HG02571 (cell line): Measurements from ENCODE around the gene PHYH.
"Not testable (repeated sequence)": the region's sequence is repeated elsewhere in the genome, so short reads cannot be mapped to it uniquely, and the experiment has no call there.

Experiments used
- ATAC-seq: cut with Tn5 transposase; IDR thresholded peaks from one replicate; pipeline ENCODE4 v1.9.1; 2021; ENCODE audit warnings: mild to moderate bottlenecking, moderate library complexity; ENCODE audit not compliant: unreplicated experiment

PHYH gene

DNA sequence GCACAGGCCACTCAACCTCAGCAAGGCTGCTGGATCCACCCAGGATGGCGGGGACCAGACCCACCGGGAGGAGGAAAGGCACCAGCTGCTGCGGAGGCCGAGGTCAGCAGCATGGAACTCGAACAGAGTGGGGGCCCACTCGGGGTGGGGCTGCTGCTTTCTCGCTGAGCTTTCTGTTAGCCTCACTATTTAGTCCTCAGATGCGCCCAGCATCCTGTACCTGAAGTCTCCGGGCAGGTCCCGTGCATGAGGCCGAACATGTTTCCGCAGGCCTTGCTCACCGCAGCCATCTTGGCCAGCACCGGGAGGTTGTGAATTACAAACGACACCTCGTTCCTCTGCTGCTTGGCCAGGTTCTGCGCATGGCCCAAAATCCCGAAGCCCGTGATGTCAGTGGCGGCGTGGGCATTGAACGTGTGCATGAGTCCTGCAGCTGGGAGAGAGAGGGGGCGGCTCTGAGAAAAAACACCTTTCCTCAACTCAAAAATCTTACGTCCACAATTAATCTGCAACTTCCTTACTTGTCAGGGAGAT is 22.8 kb upstream of the PHYH start:
- no peak for ATAC-seq

DNA sequence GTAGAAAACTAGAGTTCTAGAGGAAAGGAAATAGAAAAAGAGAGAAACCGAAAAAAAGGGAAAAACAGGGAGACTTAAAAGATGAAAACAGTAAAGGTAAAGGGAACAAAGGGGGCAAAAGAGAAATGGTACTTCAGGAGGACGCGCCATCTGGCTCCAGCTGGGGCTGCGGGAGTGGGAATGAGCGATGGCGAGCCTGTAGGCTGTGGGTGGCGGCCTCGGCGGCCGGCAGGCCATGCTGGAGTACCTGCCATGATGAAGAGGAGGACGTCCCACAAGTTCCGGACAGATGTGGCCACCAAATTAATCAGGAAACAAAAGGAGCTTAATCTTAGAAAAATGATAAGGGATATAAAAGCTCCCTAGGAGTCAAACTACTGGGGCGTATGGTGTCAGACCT is 21.7 kb upstream of the PHYH start:
- ATAC-seq: no peak

DNA sequence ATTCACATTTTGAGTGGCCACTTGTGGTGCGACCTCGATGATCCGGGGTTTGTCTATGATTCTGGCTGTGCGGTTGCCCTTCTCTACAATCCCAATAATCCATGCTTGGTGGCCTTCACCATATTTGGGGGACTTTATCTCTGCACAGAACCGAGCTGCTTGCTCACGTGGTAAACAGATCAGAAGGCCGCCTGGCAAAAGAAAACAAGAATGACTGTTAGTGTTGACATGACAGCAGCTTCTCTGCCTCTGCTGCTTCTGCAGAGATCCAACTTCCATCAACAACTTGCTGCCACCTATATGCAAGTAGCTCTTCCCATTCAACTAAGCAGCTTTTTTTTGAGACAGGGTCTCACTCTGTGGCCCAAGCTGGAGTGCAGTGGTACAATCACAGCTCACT is 19.3 kb upstream of the PHYH start:
- no peak for ATAC-seq

DNA sequence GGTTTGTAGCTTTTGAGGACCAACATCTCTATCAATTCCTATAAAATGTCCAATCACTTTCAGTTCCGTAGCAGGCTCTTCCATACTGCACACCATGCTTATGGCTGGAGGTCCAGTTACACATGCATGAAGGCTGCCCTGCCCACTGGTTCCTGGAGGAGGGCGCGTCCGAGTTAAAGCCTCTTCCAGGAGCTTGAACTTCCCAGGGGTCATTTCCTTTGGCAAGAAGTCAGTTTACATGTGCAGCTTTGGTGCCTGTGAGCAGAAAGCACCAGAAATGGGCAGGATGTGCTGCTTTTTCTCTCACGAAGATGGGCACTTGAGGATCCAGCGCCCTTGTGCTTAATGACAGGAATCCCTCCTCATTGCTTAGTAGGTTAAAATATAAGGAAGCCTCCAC is 17.6 kb upstream of the PHYH start:
- no peak for ATAC-seq

DNA sequence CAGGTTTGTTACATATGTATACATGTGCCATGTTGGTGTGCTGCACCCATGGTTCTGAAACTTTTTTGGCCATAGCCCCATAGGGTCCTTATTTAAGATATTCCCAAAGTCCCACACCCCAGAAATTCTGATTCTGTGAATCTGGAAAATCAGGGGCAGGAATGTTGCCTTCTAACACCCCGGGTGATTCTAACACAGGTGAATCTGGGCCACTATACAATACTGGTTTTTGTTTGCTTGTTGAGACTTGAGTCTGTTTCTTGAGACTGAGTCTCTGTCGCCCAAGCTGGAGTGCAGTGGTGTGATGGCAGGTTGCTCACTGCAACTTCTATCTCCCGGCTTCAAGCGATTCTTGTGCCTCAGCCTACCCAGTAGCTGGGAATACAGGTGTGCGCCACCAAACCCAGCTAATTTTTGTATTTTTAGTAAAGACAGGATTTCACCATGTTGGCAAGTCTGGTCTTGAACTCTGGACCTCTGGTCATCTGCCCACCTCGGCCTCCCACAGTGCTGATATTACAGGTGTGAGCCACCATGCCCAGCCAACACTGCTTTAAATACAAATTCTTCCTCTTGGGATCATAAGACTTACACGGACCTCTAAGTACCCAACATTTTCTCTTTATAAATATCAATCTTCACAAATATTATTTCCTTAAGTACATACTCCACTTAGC is 16.9 kb upstream of the PHYH start:
- no peak for ATAC-seq

DNA sequence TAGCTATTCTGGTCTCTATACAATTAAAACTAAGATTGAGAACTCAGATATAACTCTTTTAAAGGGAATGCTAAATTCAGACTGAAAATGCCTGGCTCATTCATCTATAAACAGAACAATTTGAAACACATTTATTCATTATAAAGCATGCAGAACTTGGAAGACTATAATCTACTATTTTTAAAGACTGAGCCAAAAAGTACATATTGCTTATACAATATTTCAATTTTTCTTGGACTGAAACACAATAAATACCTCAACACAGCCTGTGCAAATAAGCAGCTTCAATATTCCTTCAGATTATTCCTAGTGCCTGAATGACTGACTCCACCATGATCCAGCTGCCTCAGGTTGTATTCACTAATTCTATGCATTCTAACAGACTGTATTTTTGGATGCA is 15.5 kb upstream of the PHYH start:
- no peak for ATAC-seq

DNA sequence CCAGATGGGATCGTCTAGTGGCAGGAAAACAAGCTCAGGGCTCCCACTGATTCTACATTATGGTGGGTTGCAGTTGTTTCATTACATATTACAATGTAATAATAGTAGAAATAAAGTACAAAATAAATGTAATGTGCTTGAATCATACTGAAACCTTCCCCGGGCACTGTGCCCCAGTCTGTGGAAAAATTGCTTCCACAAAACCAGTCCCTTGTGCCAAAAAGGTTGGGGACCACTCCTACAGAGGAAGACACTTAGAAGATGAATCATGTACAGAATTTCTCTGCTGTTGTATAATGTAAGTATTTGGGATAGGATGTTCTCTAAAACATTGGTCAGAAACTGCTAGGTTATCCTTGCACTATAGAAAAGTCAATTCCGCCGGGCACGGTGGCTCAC is 11.3 kb upstream of the PHYH start:
- no peak for ATAC-seq

DNA sequence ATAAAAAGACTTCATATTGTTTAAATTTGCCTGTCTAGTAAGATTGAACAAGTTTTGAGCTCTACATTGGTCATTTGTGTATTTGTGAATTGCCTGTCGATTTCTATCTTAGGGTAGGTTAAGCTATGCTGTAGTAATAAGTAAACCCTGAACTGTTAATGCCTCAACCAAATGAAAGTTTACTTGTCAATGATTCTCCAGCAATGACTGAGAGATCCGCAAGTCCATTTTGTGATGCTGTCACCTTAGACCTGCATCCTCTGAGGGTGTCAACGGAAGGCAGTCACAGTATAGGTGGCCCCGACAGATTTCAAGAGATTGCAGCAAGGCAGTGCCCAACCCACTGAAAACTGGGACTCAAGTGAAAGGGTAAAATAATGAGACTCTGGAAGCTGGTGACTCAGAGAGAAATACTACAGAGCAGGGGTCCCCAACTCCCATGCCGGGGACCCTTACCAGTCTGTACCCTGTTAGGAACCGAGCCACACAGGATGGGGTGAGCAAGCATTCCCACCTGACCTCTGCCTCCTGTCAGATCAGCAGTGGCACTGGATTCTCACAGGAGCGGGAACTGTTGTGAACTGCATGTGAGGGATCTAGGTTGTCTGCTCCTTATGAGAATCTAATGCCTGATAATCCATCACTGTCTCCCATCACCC is 10.8 kb upstream of the PHYH start:
- no peak for ATAC-seq

DNA sequence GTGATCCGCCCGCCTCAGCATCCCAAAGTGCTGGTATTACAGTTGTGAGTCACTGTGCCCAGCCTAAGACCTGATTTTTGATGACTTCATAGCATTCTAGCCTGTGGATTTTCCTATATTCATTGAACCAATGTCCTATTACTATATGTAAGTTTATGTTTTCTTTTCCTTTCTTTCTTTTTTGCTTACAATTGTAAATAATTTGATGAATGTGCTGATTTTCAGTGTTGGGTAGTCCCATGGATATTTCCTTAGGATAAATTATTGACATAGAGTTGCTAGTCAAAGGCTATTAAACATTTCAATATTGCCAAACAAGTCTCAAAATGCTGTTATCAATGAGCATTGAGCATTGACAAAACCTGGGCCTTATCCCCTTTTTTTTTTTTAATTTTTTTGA is 9.9 kb upstream of the PHYH start:
- no peak for ATAC-seq

DNA sequence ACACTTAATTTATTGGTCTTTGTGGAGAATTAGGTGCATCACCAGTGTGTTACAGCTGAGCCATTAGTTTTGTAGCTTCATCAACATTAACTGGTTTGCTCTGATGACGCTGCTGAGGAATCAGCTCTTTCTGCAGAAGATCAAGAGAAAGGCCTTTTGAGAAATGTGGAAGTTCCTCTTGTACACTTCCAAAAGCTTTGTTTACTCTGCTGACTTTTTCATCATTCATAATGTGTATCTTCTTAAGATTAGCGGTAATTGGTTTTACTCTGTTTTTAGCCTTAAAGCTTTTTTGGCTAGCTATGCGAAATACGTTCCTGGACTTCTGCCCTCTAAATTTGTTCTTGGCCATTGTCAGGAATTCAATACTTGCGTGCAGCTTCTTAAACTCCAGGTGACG is 8.2 kb upstream of the PHYH start:
- ATAC-seq: no peak

DNA sequence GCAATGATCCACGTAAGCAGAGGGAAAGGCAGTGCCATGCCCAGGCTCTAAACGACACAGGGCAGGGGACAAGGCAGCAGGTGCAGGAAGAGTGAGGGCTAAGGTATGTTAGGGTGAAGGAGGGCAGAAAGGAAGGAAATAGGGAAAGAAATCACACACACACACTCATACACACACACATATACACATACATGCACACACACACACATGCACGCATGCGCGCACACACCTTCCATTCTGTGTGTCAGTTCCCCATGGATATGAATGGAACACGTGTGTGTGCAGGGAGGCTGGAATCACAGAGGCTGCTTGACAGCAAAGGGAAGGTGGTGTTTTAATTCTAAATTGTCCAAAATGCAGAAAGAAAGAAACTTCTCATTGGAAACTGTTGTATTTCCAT is 6.2 kb upstream of the PHYH start:
- ATAC-seq: no peak

DNA sequence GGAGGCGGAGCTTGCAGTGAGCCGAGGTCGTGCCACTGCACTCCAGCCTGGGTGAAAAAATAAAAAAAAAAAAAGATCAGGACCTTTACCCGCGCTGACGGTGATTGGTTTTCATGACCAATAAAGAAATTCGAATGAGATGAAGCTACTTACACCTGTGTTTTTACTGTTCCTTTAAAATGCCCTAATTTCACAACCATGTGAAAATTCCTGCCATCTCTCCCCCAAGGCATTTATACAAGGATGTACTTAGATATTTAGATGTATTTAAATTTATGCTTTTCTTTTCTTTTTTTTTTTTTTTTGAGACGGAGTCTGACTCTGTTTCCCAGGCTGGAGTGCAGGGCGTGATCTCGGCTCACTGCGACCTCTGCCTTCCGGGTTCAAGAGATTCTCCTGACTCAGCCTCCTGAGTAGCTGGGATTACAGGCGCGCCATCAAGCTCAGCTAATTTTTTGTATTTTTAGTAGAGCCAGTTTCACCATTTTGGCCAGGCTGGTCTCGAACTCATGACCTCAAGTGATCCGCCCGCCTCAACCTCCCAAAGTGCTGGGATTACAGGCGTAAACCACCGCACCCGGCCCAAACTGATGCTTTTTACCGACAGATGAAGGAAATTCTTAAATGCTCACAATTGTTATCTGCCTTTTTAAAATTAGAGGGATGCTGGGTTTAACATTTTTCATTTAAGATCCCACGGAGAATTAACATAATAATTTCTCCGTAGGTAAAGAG is 3.1 kb upstream of the PHYH start:
- ATAC-seq: no peak

DNA sequence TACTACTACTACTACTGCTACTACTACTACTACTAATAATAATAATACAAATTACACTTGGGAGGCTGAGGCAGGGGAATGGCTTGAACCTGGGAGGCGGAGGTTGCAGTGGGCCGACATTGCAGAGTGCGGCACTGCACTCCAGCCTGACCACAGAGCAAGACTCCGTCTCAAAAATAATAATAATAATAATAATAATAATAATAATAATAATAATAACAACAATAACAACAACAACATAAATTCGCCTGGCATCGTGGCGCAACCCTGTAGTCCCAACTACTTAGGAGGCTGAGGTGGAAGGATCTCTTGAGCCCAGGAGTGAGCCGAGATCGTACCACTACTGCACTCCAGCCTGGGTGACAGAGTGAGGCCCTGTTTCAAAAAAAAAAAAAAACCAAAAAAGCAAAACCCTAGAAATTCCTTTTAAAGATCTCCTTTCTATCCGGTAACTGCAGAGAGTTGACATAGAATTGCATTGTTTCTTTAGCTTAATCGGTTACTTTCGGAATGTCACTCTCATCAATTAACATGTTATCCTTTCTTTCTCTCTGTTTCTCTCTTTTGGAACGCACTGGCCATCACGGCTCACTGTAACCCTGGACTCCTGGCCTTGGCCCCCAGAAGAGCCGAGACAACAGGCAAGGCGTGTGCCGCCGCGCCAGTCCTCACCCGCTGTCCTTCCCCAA is 972 bp downstream of the PHYH start:
- no peak for ATAC-seq

DNA sequence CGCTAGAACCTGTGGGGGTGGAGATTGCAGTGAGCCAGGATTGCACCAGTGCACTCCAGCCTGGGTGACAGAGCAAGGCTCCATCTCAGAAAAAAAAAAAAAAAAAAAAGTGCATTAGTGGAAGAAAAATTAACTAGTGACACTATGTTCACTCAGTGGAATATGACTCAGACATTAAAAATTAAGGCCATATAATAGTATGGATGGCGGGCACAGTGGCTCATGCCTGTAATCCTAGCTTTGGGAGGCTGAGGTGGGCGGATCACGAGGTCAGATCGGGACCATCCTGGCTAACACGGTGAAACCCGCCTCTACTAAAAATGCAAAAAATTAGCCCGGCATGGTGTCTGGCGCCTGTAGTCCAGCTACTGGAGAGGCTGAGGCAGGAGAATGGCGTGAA is 3.4 kb downstream of the PHYH start:
- ATAC-seq: no peak

DNA sequence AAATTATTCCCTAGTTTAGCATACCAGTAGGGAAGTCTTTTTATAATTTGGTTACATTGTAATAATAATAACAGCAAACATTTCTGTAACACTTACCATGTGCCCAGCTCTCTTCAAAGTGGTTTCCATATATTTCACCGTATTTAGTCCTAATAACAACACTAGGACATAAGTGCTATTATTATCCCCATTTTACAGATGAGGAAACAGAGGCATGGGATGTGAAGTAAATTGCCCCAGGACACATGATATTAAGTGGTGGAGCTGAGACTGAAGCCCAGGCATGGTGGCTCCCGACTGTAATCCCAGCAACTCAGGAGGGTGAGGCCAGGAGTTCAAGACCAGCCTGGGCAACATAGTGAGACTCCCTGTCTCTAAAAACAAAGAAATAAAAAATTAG is 5.1 kb downstream of the PHYH start:
- no peak for ATAC-seq

DNA sequence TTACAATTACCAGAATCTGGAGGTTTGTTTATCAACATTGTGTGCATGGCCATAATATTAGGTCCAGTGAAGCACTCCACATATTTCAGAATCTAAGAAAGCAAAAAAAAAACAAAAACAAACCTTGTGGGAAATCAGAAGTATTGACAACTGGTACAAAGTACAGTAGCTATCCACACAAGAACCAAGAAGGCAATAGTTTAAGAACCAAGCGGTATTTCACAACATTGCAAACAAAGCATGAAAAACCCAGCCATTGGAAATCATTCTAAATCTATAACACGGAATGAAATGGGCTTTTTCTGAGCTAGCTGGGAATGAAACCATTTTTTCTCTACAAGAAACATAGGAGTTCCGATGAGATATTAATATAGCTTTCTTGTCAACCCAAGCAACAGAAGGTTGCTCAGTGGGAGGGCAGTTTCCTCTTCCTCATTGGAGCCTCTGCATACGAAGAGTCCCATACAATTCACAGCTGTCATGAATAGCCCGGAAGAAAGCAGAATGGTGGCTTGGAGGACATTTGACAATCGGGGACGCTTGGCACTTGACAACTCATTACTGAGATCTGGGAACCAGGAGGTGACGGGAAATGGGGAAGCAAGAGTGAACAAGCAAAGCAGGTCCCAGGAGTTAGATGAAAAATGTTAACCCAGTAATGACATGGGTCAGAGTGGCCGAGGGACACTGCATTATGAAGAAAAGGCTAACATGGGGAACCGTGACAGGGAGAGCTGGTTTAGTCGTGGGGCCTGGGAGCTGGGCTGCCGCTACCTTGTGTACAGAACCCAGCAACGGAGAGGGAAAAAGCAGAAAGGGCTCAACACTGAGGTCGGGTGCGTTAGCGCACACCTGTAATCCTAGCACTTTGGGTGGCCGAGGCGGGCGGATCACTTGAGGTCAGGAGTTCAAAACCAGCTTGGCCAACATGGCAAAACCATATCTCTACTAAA is 7.8 kb downstream of the PHYH start:
- no peak for ATAC-seq

DNA sequence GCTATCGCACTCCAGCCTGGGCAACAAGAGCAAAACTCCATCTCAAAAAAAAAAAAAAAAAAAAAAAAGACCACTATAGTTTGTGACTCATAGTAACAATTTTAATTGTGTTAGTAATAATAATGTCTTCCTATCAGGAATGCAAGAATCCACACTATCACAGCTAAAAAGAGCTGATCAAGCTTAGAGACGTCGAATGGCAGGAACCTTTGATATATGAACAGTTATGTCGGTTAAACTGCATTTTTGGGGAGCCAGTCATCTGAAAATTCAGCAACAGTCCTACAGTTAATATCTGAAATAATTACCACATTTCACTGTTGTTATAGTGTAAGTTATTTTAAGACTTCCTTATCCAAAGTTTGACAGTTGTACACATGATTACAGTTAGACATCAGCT is 8.8 kb downstream of the PHYH start:
- no peak for ATAC-seq

DNA sequence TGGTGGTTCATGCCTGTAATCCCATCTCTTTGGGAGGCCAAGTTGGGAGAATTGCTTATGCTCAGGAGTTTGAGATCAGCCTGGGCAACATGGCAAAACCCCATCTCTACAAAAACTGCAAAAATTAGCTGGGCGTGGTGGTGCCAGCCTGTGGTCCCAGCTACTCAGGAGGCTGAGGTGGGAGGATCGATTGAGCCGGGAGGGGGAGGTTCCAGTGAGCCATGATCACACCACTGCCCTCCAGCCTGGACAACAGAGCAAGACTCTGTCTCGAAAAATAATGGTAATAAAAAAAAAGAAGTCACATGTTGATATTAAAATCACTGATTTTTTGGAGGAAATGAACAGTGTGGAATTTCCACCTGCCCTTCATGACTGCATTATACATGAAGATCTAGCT is 15.8 kb downstream of the PHYH start:
- no peak for ATAC-seq

DNA sequence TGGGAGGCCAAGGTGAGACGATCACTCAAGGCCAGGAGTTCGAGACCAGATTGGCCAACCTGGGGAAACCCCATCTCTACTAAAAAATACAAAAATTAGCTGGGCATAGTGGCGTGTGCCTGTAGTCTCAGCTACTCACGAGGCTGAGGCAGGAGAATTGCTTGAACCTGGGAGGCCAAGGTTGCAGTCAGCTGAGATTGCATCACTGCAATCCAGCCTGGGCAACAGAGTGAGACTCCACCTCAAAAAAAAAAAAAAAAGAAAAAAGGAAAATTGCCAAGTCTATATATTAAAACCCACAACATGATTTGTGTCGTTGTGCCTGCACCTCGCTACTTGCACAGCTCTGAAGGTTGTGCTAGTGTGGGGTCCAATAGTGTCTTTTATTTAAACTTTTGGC is 17.5 kb downstream of the PHYH start:
- ATAC-seq: not testable (repeated sequence)

DNA sequence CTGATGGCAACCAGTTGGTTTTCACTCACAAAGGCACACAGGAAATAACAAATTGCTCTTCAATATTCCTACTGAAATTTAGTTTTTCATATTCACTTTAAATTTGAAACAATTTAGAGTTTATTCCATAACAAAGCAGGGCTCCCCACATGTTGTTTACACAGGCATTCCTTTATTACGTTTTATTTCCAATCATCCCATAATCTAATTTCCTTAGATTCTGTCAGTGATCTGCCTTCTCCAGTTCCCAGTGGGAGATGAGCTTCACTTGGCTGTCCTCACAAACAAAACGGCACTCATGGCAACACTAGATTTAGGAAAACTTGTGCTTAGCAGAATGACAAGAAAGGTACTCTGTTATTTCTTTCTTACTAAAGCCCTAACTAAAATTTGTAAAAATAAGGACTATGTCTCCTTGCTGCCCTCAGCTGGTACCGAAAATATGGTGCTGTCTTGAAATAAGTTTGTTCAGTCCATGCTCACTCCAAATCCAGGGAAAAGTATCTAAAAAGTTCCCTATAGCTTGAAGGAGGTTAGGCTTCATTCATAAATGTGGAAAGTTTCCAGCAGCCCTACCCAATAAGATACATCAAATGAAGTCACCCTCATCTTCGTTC is 23.0 kb downstream of the PHYH start:
- ATAC-seq: no peak
